ENCODE measurements around the gene NKD2. TPM values are rescaled to one million over a fixed set of nuclear protein-coding genes. Genes with fewer than 3 reads are reported as not detected.

NKD2 gene
- total and polyA plus RNA-seq, 2 of the 4 experiments (the other 2 are of a cell fraction) = not detected

DNA sequence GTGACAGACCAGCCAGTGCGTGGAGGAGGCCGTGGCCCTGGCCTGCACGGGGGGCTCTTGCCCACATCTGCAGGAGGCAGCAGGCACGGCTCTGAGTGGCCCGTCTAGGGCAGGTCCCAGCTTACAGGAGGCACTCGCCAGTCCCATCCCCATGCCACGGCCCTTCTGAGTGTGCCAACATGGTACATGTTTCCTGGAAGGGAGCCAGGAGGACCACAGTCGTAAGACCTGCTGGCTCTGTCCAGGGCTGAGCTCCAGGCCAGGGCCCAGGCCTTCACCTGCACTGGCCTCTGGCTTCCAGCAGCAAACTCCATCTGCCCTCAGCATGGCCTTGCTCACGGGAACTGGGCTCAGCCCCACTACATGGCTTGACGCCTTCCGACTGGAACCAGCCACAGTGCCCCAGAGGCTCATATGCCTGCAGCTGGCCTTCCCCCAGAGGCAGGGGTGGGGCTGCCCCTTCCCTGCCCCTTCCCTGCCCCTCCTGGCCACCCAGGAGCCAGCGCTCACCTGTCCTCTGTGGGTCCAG, 3.8 kb downstream of the NKD2 start:
- Histone ChIP-seq H3K56ac (ENCODE audit: extremely low read depth, insufficient read depth, low read length) (no peak overlapping the region), H3K27me3 (ENCODE audit: control insufficient read depth, insufficient read depth, low read length) (peaks cover 62% of the 10 kb centered on the region), H3K4me2 (ENCODE audit: low read depth, low read length) (no peak overlapping the region)

More for the DNA sequence above, 3.8 kb downstream of the NKD2 start:
- no peak overlapping the region for H2BK15ac ChIP-seq (ENCODE audit: low read depth, low read length)
- no peak overlapping the region for H4K5ac ChIP-seq (ENCODE audit: low read depth, low read length)
- 68% methylated on average over 7 of the region's 12 CpGs; no CpG with 5 or more reads in 1 of the 2 experiments for WGBS, 2 experiments (ENCODE audit: extremely low coverage in 2 of 2, insufficient read length in 1 of 2)
- no peaks in the 10 kb centered on the region for H4K20me1 ChIP-seq (ENCODE audit: insufficient read depth, low read length)
- H2BK5ac ChIP-seq (ENCODE audit: low read depth, low read length, poor library complexity, severe bottlenecking) = no peak overlapping the region
- H4K91ac ChIP-seq (ENCODE audit: insufficient read depth, low read depth, low read length) = no peak overlapping the region
- H3K9ac ChIP-seq (ENCODE audit: low read depth, low read length) = no peak overlapping the region
- dilution Hi-C loops (cut with HindIII; ENCODE audit: low sequenced_read_pairs, unreplicated experiment) = no loop called here
- no peak for ATAC-seq (ENCODE audit: low read depth)
- H3K4me3 ChIP-seq (ENCODE audit: insufficient read depth, low read depth, low read length) = no peak overlapping the region
- no peak overlapping the region for H2BK20ac ChIP-seq (ENCODE audit: low read depth, low read length)
- H3K9me1 ChIP-seq (ENCODE audit: insufficient read depth, low read length) = no peaks in the 10 kb centered on the region
- no peak overlapping the region for H2BK120ac ChIP-seq (ENCODE audit: low read depth, low read length)
- no peak overlapping the region for H3K18ac ChIP-seq (ENCODE audit: low read depth, low read length)
- H2AK5ac ChIP-seq (ENCODE audit: low read depth, low read length) = no peak overlapping the region
- H3K4me1 ChIP-seq (ENCODE audit: control insufficient read depth, insufficient read depth, low read length) = no peaks in the 10 kb centered on the region; the same call in 1 of the 2 replicates
- H3K27ac ChIP-seq (ENCODE audit: insufficient read depth, low read length) = no peak overlapping the region
- no peak overlapping the region for H2AK9ac ChIP-seq (replicated peaks; ENCODE audit: low read depth, low read length, poor library complexity)
- TF ChIP-seq POLR2A (IDR thresholded peaks at IDR 0.05; ENCODE audit: low read depth, low read length) (no peak), CHD1 (IDR thresholded peaks at IDR 0.05; ENCODE audit: low read depth, low read length) (no peak), FOS (IDR thresholded peaks at IDR 0.05; ENCODE audit: low read depth, low read length) (no peak), USF2 (IDR thresholded peaks at IDR 0.05; ENCODE audit: low read depth, low read length) (no peak), SMC3 (IDR thresholded peaks at IDR 0.05; ENCODE audit: low read depth, low read length) (no peak), MXI1 (IDR thresholded peaks at IDR 0.05; ENCODE audit: borderline replicate concordance, low read depth, low read length) (no peak), MAZ (IDR thresholded peaks at IDR 0.05; ENCODE audit: borderline replicate concordance, low read depth, low read length) (no peak), CEBPB (IDR thresholded peaks at IDR 0.05; ENCODE audit: low read depth, low read length) (no peak), RFX5 (IDR thresholded peaks at IDR 0.05; ENCODE audit: low read depth, low read length) (no peak), ELK1 (IDR thresholded peaks at IDR 0.05; ENCODE audit: borderline replicate concordance, low read depth, low read length) (no peak), MAFK (IDR thresholded peaks at IDR 0.05; ENCODE audit: low read depth, low read length) (no peak)
- BruUV-seq (replicated peaks) = no TSS peak
- H3K79me1 ChIP-seq (ENCODE audit: low read depth in 1 of 2, low read length in 2 of 2) = no peaks in the 10 kb centered on the region
- H3K14ac ChIP-seq (replicated peaks; ENCODE audit: low read depth, low read length) = no peak overlapping the region
- no peak for DNase-seq
- in situ Hi-C loops (cut with MboI; ENCODE audit: low sequenced_read_pairs) = no loop called here
- CTCF ChIA-PET = no interaction called here
- H3K23ac ChIP-seq (ENCODE audit: low read depth, low read length) = no peak overlapping the region
- no peak overlapping the region for H2AFZ ChIP-seq (replicated peaks; ENCODE audit: low read length, poor library complexity)
- no peak overlapping the region for H4K8ac ChIP-seq (ENCODE audit: low read depth in 2 of 2, low read length in 2 of 2)
- intact Hi-C loops (cut with micrococcal nuclease) = no loop called here
- no peaks in the 10 kb centered on the region for H3K36me3 ChIP-seq (ENCODE audit: control insufficient read depth, insufficient read depth, low read length)
- H3K4ac ChIP-seq (ENCODE audit: low read depth, low read length) = no peak overlapping the region
- H3K9me3 ChIP-seq (ENCODE audit: control insufficient read depth, insufficient read depth, low read length) = no peaks in the 10 kb centered on the region
- POLR2A ChIA-PET (ENCODE audit: unreplicated experiment) = no interaction called here

Measured in IMR-90 (cell line).